Tibial nerve (tissue), 4 donors: ENCODE measurements around the gene PLXNA4. TPM values are rescaled to one million over a fixed set of nuclear protein-coding genes. Genes with fewer than 3 reads are reported as not detected.
A peak's percentile ranks its signal among the peaks of the same experiment; 100 is the strongest.

Experiments used
- DNase-seq, 2 donors: peaks; one replicate each; pipeline ENCODE4 v3.0.0-alpha.2; 2019; ENCODE audit warnings: low spot score in 2 of 2
- H3K27ac ChIP-seq, 4 donors: fragments of 200-600 bp; sonication (generic) in 3 of 4; one replicate each; pipeline ENCODE4 v1.5.1; 2017 to 2019; ENCODE audit warnings: mild to moderate bottlenecking in 1 of 4
- H3K27me3 ChIP-seq, 2 donors: fragments of 200-600 bp; sonication (generic) in 1 of 2; one replicate each; pipeline versions ENCODE4 v1.5.1 to v1.6.0; 2017 to 2019
- H3K36me3 ChIP-seq, 3 donors: fragments of 200-600 bp; sonication (generic); one replicate each; pipeline ENCODE4 v1.5.1; 2018 to 2019
- H3K4me1 ChIP-seq, 4 donors: fragments of 200-600 bp; sonication (generic) in 3 of 4; one replicate each; pipeline ENCODE4 v1.5.1; 2017 to 2019
- H3K4me3 ChIP-seq, 4 donors: fragments of 200-600 bp; sonication (generic) in 3 of 4; one replicate each; pipeline ENCODE4 v1.5.1; 2017 to 2019; ENCODE audit warnings: mild to moderate bottlenecking in 1 of 4, moderate library complexity in 1 of 4
- H3K9me3 ChIP-seq, 4 donors: fragments of 200-600 bp; sonication (generic) in 3 of 4; one replicate each; pipeline ENCODE4 v1.5.1; 2017 to 2019
- EP300 ChIP-seq, 2 donors: sonication (generic); formaldehyde crosslinking; IDR thresholded peaks; one replicate each; pipeline ENCODE4 v1.6.1; 2017; ENCODE audit warnings: antibody characterized with exemption in 2 of 2, mild to moderate bottlenecking in 1 of 2
- POLR2A ChIP-seq, 2 donors: fragments of 450-650 bp; IDR thresholded peaks; one replicate each; pipeline ENCODE4 v1.6.1; 2017; ENCODE audit warnings: antibody characterized with exemption in 2 of 2, mild to moderate bottlenecking in 2 of 2, moderate library complexity in 2 of 2
- WGBS, 2 donors: methylation state at CpG; one replicate each; pipeline ENCODE4 v1.1.5; 2018; 5-methylcytosine and 5-hydroxymethylcytosine counted together
- total RNA-seq, 4 donors: library from RNA; depleted of rRNA; stranded (reverse); fragments of >200 nt; gene quantifications; one replicate each; pipeline ENCODE4 v1.1.0, GENCODE V29; 2016
- TF ChIP-seq, protein P1 (sequence below), 5 experiments: fragments of 200-600 bp in 3 of 5; fragments of 450-650 bp in 2 of 5; sonication (generic) in 3 of 5; IDR thresholded peaks; one replicate each; pipeline ENCODE4 v1.5.1; 2016 to 2019; ENCODE audit warnings: antibody characterized with exemption in 5 of 5, mild to moderate bottlenecking in 3 of 5, moderate library complexity in 2 of 5

PLXNA4 gene
- total RNA-seq, 4 donors from 2014 or later: 12.6 to 32.4 (median 13.7) TPM

DNA sequence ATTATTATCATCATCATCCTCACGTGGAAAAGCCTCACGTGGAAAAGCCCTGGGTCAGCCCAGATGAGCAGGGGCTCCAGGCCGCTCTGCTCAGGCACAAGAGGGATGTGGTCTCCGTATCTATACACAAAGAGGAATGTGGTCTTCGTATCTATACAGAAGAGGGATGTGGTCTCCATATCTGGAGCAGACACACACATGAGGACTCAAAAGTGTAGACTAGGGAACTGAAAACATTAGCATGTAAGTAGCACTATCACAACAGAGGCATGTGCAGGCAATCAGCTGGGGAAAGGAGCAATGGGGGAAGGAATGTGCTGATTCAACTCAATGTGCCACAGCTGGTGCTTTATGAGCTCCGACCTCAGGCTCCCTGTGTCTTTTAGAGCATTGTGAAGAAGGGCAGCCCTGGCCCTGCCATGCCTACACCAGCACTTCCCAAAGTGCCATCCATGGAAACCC lies 86.5 kb downstream of the PLXNA4 start:
- no peak for TF ChIP-seq POLR2A (IDR thresholded peaks at IDR 0.05)
- TF ChIP-seq, protein P1, sequence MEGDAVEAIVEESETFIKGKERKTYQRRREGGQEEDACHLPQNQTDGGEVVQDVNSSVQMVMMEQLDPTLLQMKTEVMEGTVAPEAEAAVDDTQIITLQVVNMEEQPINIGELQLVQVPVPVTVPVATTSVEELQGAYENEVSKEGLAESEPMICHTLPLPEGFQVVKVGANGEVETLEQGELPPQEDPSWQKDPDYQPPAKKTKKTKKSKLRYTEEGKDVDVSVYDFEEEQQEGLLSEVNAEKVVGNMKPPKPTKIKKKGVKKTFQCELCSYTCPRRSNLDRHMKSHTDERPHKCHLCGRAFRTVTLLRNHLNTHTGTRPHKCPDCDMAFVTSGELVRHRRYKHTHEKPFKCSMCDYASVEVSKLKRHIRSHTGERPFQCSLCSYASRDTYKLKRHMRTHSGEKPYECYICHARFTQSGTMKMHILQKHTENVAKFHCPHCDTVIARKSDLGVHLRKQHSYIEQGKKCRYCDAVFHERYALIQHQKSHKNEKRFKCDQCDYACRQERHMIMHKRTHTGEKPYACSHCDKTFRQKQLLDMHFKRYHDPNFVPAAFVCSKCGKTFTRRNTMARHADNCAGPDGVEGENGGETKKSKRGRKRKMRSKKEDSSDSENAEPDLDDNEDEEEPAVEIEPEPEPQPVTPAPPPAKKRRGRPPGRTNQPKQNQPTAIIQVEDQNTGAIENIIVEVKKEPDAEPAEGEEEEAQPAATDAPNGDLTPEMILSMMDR (IDR thresholded peaks at IDR 0.05): no peak
- TF ChIP-seq EP300 (IDR thresholded peaks at IDR 0.05): no peak
- no peak for DNase-seq
- Histone ChIP-seq H3K27ac (no peak overlapping the region), H3K27me3 (no peaks in the 10 kb centered on the region), H3K36me3 (no peaks in the 10 kb centered on the region), H3K9me3 (no peaks in the 10 kb centered on the region), H3K4me1 (peaks cover 0 to 33% (median 0%) of the 10 kb centered on the region in 4 donors), H3K4me3 (no peak overlapping the region)
- 80 to 89% methylated on average over 6 of the region's 6 CpGs for WGBS, 2 donors

- Histone ChIP-seq H3K27me3 (no peaks in the 10 kb centered on the region), H3K9me3 (no peaks in the 10 kb centered on the region), H3K4me3 (no peak overlapping the region), H3K4me1 (peaks cover 0 to 33% (median 0%) of the 10 kb centered on the region in 4 donors), H3K27ac (no peak overlapping the region), H3K36me3 (no peaks in the 10 kb centered on the region)
- peak; percentile 31 to 38 for DNase-seq
- TF ChIP-seq POLR2A (IDR thresholded peaks at IDR 0.05) (no peak), EP300 (IDR thresholded peaks at IDR 0.05) (peak in 1 of 2 donors; percentile 49)
- 58 to 60% methylated on average over 6 of the region's 6 CpGs for WGBS, 2 donors
Measured at GRCh38 chr7:132488634-132489302, 87.5 kb downstream of the PLXNA4 start.

DNA sequence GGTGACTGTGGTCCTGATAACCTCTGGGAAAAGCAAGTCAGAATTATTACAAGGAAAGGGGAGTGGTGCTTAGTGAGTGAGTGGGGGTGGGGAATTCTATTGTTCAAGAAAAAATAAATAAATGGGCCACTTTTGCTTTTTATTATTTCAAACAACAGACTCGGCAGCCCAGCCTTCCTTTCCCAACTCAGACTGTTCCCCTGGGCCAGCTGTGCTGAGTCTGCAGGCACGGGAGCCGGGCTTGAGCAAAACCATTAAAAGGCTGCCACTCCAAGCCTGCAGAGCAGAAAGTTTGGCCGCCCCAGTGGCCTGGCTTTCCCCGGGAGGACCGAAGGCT lies 90.0 kb downstream of the PLXNA4 start:
- no peak for TF ChIP-seq EP300 (IDR thresholded peaks at IDR 0.05)
- TF ChIP-seq, protein P1 (IDR thresholded peaks at IDR 0.05): no peak
- TF ChIP-seq POLR2A (IDR thresholded peaks at IDR 0.05): no peak
- Histone ChIP-seq H3K4me3 (no peak overlapping the region), H3K36me3 (no peaks in the 10 kb centered on the region), H3K27me3 (no peaks in the 10 kb centered on the region), H3K9me3 (no peaks in the 10 kb centered on the region), H3K4me1 (peaks cover 0 to 28% (median 0%) of the 10 kb centered on the region in 4 donors), H3K27ac (no peak overlapping the region)
- DNase-seq: peak; percentile 31 to 33
- WGBS, 2 donors: 43% methylated on average over 6 of the region's 6 CpGs

GRCh38 chr7:132485600-132486273 lies 90.5 kb downstream of the PLXNA4 start:
- Histone ChIP-seq H3K9me3 (no peaks in the 10 kb centered on the region), H3K4me1 (peaks cover 0 to 27% (median 0%) of the 10 kb centered on the region in 4 donors), H3K4me3 (no peak overlapping the region), H3K36me3 (no peaks in the 10 kb centered on the region), H3K27me3 (no peaks in the 10 kb centered on the region), H3K27ac (no peak overlapping the region)
- TF ChIP-seq POLR2A (IDR thresholded peaks at IDR 0.05) (no peak), EP300 (IDR thresholded peaks at IDR 0.05) (no peak)
- TF ChIP-seq, protein P1 (IDR thresholded peaks at IDR 0.05): no peak
- DNase-seq: no peak
- 73 to 80% methylated on average over 9 of the region's 9 CpGs for WGBS, 2 donors

DNA sequence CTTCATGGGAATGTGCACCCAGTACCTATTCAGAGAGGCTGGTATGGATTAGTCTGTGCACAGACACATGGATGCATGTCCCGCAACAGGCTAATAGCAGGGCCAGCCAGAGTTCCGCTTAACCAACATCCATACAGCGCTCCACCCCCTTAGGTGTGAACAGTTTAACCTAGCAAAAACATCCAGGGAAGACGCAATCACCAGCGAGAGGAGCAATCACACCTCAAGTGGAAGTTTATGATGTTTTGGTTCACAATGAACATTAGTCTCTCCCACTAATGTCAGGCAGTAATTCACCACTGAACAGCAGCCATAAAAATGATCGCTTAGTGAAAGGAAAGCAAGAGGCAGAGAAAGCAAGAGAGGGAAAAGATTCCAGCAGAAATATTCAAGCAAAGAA lies 91.1 kb downstream of the PLXNA4 start:
- H3K27ac ChIP-seq: no peak overlapping the region
- 62 to 66% methylated on average over 6 of the region's 6 CpGs for WGBS, 2 donors
- H3K36me3 ChIP-seq: no peaks in the 10 kb centered on the region
- TF ChIP-seq, protein P1 (IDR thresholded peaks at IDR 0.05): no peak
- TF ChIP-seq POLR2A (IDR thresholded peaks at IDR 0.05) (no peak), EP300 (IDR thresholded peaks at IDR 0.05) (no peak)
- no peaks in the 10 kb centered on the region for H3K27me3 ChIP-seq
- H3K9me3 ChIP-seq: no peaks in the 10 kb centered on the region
- no peak for DNase-seq
- peaks cover 0 to 30% (median 0%) of the 10 kb centered on the region in 4 donors for H3K4me1 ChIP-seq
- no peak overlapping the region for H3K4me3 ChIP-seq
